Lower leg skin (tissue), 4 donors: ENCODE results near the gene GIMD1. TPM values are rescaled to one million over a fixed set of nuclear protein-coding genes. Genes with fewer than 3 reads are reported as not detected.

ENCODE experiments used
- DNase-seq, 2 donors: peaks; one replicate each; pipeline ENCODE4 v3.0.0-alpha.2; 2019; ENCODE audit warnings: low spot score in 2 of 2
- H3K4me3 ChIP-seq: fragments of 200-600 bp; sonication (generic); 2 replicates; pipeline ENCODE4 v1.5.1; 2017; ENCODE audit warnings: mild to moderate bottlenecking, low read depth; ENCODE audit not compliant: poor library complexity, severe bottlenecking
- CTCF ChIP-seq, 3 donors: fragments of 450-650 bp; IDR thresholded peaks; one replicate each; pipeline ENCODE4 v1.5.1; 2016; ENCODE audit warnings: antibody characterized with exemption in 3 of 3, mild to moderate bottlenecking in 3 of 3, moderate library complexity in 2 of 3
- POLR2A ChIP-seq, 2 donors: fragments of 450-650 bp; IDR thresholded peaks; one replicate each; pipeline ENCODE4 v1.6.1; 2016 to 2017; ENCODE audit warnings: antibody characterized with exemption in 2 of 2, mild to moderate bottlenecking in 1 of 2, moderate library complexity in 1 of 2
- WGBS, 2 donors: methylation state at CpG; one replicate each; pipeline ENCODE4 v1.1.5; 2018; 5-methylcytosine and 5-hydroxymethylcytosine counted together
- intact Hi-C: fragments of 100-400 bp; cut with DNase I; formaldehyde crosslinking; loops from one replicate; pipeline ENCODE4 v1.15.0; 2023; ENCODE audit warnings: low total_unique reads
- total RNA-seq, 4 donors: library from RNA; depleted of rRNA; stranded (reverse); fragments of >200 nt; gene quantifications; one replicate each; pipeline ENCODE4 v1.1.0, GENCODE V29; 2016

Gene GIMD1
- total RNA-seq, 4 donors from 2014 or later, result not detected

- no peak for TF ChIP-seq POLR2A (IDR thresholded peaks at IDR 0.05)
- TF ChIP-seq CTCF (IDR thresholded peaks at IDR 0.05), result no peak
- H3K4me3 ChIP-seq, result no peak overlapping the region
- 67% methylated on average over 3 of the region's 3 CpGs for WGBS, 2 donors
- intact Hi-C loops, result no loop called here
- DNase-seq, result no peak
Observed at GRCh38 chr4:106362086-106362825, 6.3 kb downstream of the GIMD1 start.

DNA sequence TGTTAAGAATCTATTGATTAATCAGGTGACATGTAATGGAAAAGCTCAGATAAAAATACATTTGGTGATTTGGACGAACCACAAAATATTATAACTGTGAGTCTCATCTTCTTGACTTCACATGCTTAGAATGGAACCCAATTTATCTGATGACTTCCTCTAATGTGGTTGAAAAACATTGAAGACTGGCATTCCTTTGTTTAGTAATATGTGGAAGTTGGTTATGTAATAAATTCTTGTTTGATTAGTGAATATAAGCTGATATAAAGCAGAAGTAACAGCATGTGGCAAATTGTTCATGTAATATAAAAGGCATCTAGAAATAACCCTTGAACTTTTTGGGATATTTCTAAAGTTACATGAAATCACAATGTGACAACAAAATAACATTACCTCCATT, 9.7 kb downstream of the GIMD1 start:
- no peak overlapping the region for H3K4me3 ChIP-seq
- no peak for DNase-seq
- intact Hi-C loops, result no loop called here
- TF ChIP-seq CTCF (IDR thresholded peaks at IDR 0.05) (no peak), POLR2A (IDR thresholded peaks at IDR 0.05) (no peak)
- WGBS, 2 donors, result 76% methylated on average over 1 of the region's 1 CpG

DNA sequence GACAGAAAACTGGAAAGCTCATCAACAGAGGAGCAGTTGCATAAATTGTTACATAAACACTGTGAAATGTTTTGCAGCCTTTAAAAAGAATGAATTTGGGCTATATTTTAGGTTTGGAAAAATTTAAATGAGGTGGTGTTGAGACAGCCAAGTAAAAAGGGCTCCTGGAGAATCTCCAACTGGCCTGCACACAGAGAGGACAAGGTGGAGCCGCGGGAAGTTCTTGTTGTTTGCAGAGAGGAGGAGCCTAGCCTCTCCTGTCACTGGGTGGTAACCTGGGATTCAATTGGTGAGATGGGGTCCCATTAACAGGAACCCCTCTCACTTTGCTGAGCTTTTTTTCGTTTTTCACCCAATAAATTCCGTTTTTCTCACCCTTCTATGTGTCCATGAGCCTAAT, 13.4 kb downstream of the GIMD1 start:
- DNase-seq, result no peak
- TF ChIP-seq CTCF (IDR thresholded peaks at IDR 0.05) (no peak), POLR2A (IDR thresholded peaks at IDR 0.05) (no peak)
- WGBS, 2 donors, result 39 to 56% methylated on average over 4 of the region's 4 CpGs
- intact Hi-C loops, result no loop called here
- H3K4me3 ChIP-seq, result no peak overlapping the region

- intact Hi-C loops, result no loop called here
- 91 to 100% methylated on average over 1 of the region's 1 CpG for WGBS, 2 donors
- DNase-seq, result no peak
- TF ChIP-seq CTCF (IDR thresholded peaks at IDR 0.05) (no peak), POLR2A (IDR thresholded peaks at IDR 0.05) (no peak)
- H3K4me3 ChIP-seq, result no peak overlapping the region
Observed at GRCh38 chr4:106353786-106354185, 14.8 kb downstream of the GIMD1 start.

- intact Hi-C loops, result no loop called here
- no peak overlapping the region for H3K4me3 ChIP-seq
- no peak for DNase-seq
- no peak for TF ChIP-seq POLR2A (IDR thresholded peaks at IDR 0.05)
- TF ChIP-seq CTCF (IDR thresholded peaks at IDR 0.05), result no peak
Observed at GRCh38 chr4:106351016-106351415, 17.6 kb downstream of the GIMD1 start.

- no peak for DNase-seq
- TF ChIP-seq CTCF (IDR thresholded peaks at IDR 0.05) (no peak), POLR2A (IDR thresholded peaks at IDR 0.05) (no peak)
- intact Hi-C loops, result no loop called here
- no peak overlapping the region for H3K4me3 ChIP-seq
- WGBS, 2 donors, result 89 to 94% methylated on average over 1 of the region's 1 CpG
Observed at GRCh38 chr4:106347167-106347566, 21.4 kb downstream of the GIMD1 start.
